Trophoblast cell (in vitro differentiated cells and primary cell): ENCODE measurements around the gene RAB14.

Source experiments
- DNase-seq, 2 donors: peaks; one replicate each; pipeline ENCODE4 v3.0.0-alpha.2; 2016
- H2AFZ ChIP-seq: 2 replicates; pipeline ENCODE4 v1.6.1; 2013; ENCODE audit warnings: low read length, moderate library complexity, mild to moderate bottlenecking; ENCODE audit not compliant: insufficient read depth, poor library complexity
- H2AK5ac ChIP-seq: 2 replicates; pipeline ENCODE4 v1.6.1; 2013; ENCODE audit warnings: mild to moderate bottlenecking, low read length
- H2BK120ac ChIP-seq: 2 replicates; pipeline ENCODE4 v1.6.1; 2013; ENCODE audit warnings: low read length, mild to moderate bottlenecking, moderate library complexity; ENCODE audit not compliant: insufficient read depth, poor library complexity
- H2BK12ac ChIP-seq: 2 replicates; pipeline ENCODE4 v1.6.1; 2013; ENCODE audit warnings: mild to moderate bottlenecking, low read length, moderate library complexity
- H2BK5ac ChIP-seq: 2 replicates; pipeline ENCODE4 v1.6.1; 2013; ENCODE audit warnings: low read length, low read depth, moderate library complexity, mild to moderate bottlenecking; ENCODE audit not compliant: poor library complexity
- H3K14ac ChIP-seq: 2 replicates; pipeline ENCODE4 v1.6.1; 2013; ENCODE audit warnings: mild to moderate bottlenecking, low read length
- H3K18ac ChIP-seq: 2 replicates; pipeline ENCODE4 v1.6.1; 2013; ENCODE audit warnings: mild to moderate bottlenecking, low read length
- H3K23ac ChIP-seq: 2 replicates; pipeline ENCODE4 v1.6.1; 2013; ENCODE audit warnings: low read length
- H3K27ac ChIP-seq: 2 replicates; pipeline ENCODE4 v1.5.1; 2013; ENCODE audit warnings: low read depth, mild to moderate bottlenecking, inconsistent platforms, low read length, moderate library complexity
- H3K27me3 ChIP-seq: 2 replicates; pipeline ENCODE4 v1.6.1; 2013; ENCODE audit warnings: inconsistent platforms, mild to moderate bottlenecking, low read length, moderate library complexity; ENCODE audit not compliant: insufficient read depth
- H3K36me3 ChIP-seq, 2 experiments: 1 replicate in 1 of 2; 2 replicates in 1 of 2; pipeline ENCODE4 v1.6.1; 2013; ENCODE audit warnings: low read length in 2 of 2, mild to moderate bottlenecking in 2 of 2, moderate library complexity in 1 of 2; ENCODE audit not compliant: insufficient read depth in 2 of 2, control insufficient read depth in 1 of 2
- H3K4ac ChIP-seq: 2 replicates; pipeline ENCODE4 v1.6.1; 2013; ENCODE audit warnings: low read depth, mild to moderate bottlenecking, low read length, moderate library complexity
- H3K4me1 ChIP-seq, 2 experiments: 1 replicate in 1 of 2; 2 replicates in 1 of 2; pipeline ENCODE4 v1.6.1; 2013; ENCODE audit warnings: low read length in 2 of 2, mild to moderate bottlenecking in 2 of 2, moderate library complexity in 1 of 2; ENCODE audit not compliant: insufficient read depth in 2 of 2, control insufficient read depth in 1 of 2
- H3K4me2 ChIP-seq: 2 replicates; pipeline ENCODE4 v1.6.1; 2013; ENCODE audit warnings: inconsistent platforms, mild to moderate bottlenecking, low read length, moderate library complexity
- H3K4me3 ChIP-seq: 2 replicates; pipeline ENCODE4 v1.5.1; 2013; ENCODE audit warnings: mild to moderate bottlenecking, low read depth, low read length, inconsistent platforms
- H3K79me1 ChIP-seq: one replicate; pipeline ENCODE4 v1.6.1; 2013; ENCODE audit warnings: low read length
- H3K79me2 ChIP-seq: 2 replicates; pipeline ENCODE4 v1.6.1; 2013; ENCODE audit warnings: low read length, mild to moderate bottlenecking; ENCODE audit not compliant: control insufficient read depth, insufficient read depth, poor library complexity
- H3K9ac ChIP-seq: 2 replicates; pipeline ENCODE4 v1.6.1; 2013; ENCODE audit warnings: mild to moderate bottlenecking, low read length
- H3K9me3 ChIP-seq: 2 replicates; pipeline ENCODE4 v1.6.1; 2013; ENCODE audit warnings: low read depth, mild to moderate bottlenecking, control low read depth, inconsistent platforms, low read length; ENCODE audit not compliant: insufficient read depth
- H4K12ac ChIP-seq: 2 replicates; pipeline ENCODE4 v1.6.1; 2013; ENCODE audit warnings: low read depth, mild to moderate bottlenecking, low read length, moderate library complexity
- H4K8ac ChIP-seq: 2 replicates; pipeline ENCODE4 v1.6.1; 2013; ENCODE audit warnings: low read depth, mild to moderate bottlenecking, low read length, moderate library complexity
- H4K91ac ChIP-seq: one replicate; pipeline ENCODE4 v1.6.1; 2013; ENCODE audit warnings: low read depth, mild to moderate bottlenecking, low read length, moderate library complexity
- WGBS: extraction: QIAGEN DNeasy Blood & Tissue Kit; methylation state at CpG from one replicate; pipeline ENCODE4 v1.1.7; 2013; ENCODE audit warnings: missing lambda C conversion rate; ENCODE audit not compliant: insufficient read length, insufficient coverage; ENCODE audit errors: extremely low coverage; 5-methylcytosine and 5-hydroxymethylcytosine counted together

The RAB14 gene

GRCh38 chr9:121232251-121232650 is 30.6 kb upstream of the RAB14 start:
- Histone ChIP-seq H2AFZ (no peak overlapping the region), H3K4me1 (no peaks in the 10 kb centered on the region), H3K79me2 (no peaks in the 10 kb centered on the region), H2BK5ac (no peak overlapping the region), H2AK5ac (no peak overlapping the region), H3K4me2 (no peak overlapping the region), H3K27ac (no peak overlapping the region), H4K12ac (no peak overlapping the region), H4K8ac (no peak overlapping the region), H3K14ac (no peak overlapping the region), H3K9ac (no peak overlapping the region), H3K4me3 (no peak overlapping the region), H3K36me3 (no peaks in the 10 kb centered on the region), H3K18ac (no peak overlapping the region), H3K79me1 (no peaks in the 10 kb centered on the region), H4K91ac (no peak overlapping the region), H3K4ac (no peak overlapping the region), H2BK120ac (no peak overlapping the region), H2BK12ac (no peak overlapping the region), H3K9me3 (no peaks in the 10 kb centered on the region), H3K27me3 (no peaks in the 10 kb centered on the region), H3K23ac (no peak overlapping the region)
- DNase-seq = no peak
- WGBS = no CpG with 5 or more reads among the region's 4 CpGs

- no peak overlapping the region for H3K23ac ChIP-seq
- no peak for DNase-seq
- no peak overlapping the region for H2AFZ ChIP-seq
- no peak overlapping the region for H3K27ac ChIP-seq
- H2BK5ac ChIP-seq = no peak overlapping the region
- no peak overlapping the region for H4K91ac ChIP-seq
- no peak overlapping the region for H3K14ac ChIP-seq
- no peaks in the 10 kb centered on the region for H3K79me1 ChIP-seq
- H3K79me2 ChIP-seq = no peaks in the 10 kb centered on the region
- no peak overlapping the region for H4K8ac ChIP-seq
- no peaks in the 10 kb centered on the region for H3K9me3 ChIP-seq
- H3K4ac ChIP-seq = no peak overlapping the region
- H2BK120ac ChIP-seq = no peak overlapping the region
- H3K9ac ChIP-seq = no peak overlapping the region
- H3K18ac ChIP-seq = no peak overlapping the region
- no peak overlapping the region for H4K12ac ChIP-seq
- no peaks in the 10 kb centered on the region for H3K4me1 ChIP-seq
- no CpG with 5 or more reads among the region's 5 CpGs for WGBS
- no peak overlapping the region for H3K4me3 ChIP-seq
- H3K4me2 ChIP-seq = no peak overlapping the region
- no peaks in the 10 kb centered on the region for H3K27me3 ChIP-seq
- no peak overlapping the region for H2AK5ac ChIP-seq
- no peak overlapping the region for H2BK12ac ChIP-seq
- no peaks in the 10 kb centered on the region for H3K36me3 ChIP-seq
These were observed 28.6 kb upstream of the RAB14 start for GRCh38 chr9:121230256-121230655.

GRCh38 chr9:121227862-121228261 is 26.2 kb upstream of the RAB14 start:
- Histone ChIP-seq H2AK5ac (no peak overlapping the region), H2BK120ac (no peak overlapping the region), H3K27me3 (no peaks in the 10 kb centered on the region), H3K9ac (no peak overlapping the region), H3K14ac (no peak overlapping the region), H3K79me1 (no peaks in the 10 kb centered on the region), H3K9me3 (no peaks in the 10 kb centered on the region), H3K4me3 (no peak overlapping the region), H3K4me2 (no peak overlapping the region), H2AFZ (no peak overlapping the region), H4K12ac (no peak overlapping the region), H4K91ac (no peak overlapping the region), H2BK5ac (no peak overlapping the region), H4K8ac (no peak overlapping the region), H3K23ac (no peak overlapping the region), H3K79me2 (no peaks in the 10 kb centered on the region), H3K18ac (no peak overlapping the region), H3K4ac (no peak overlapping the region), H3K27ac (no peak overlapping the region), H3K4me1 (peaks cover 0 to under 1% of the 10 kb centered on the region in 2 experiments), H2BK12ac (no peak overlapping the region), H3K36me3 (no peaks in the 10 kb centered on the region)
- DNase-seq = no peak
- no CpG with 5 or more reads among the region's 4 CpGs for WGBS

- no peak overlapping the region for H3K4me2 ChIP-seq
- no peak overlapping the region for H3K27ac ChIP-seq
- H3K9ac ChIP-seq = no peak overlapping the region
- H2BK120ac ChIP-seq = no peak overlapping the region
- no peaks in the 10 kb centered on the region for H3K36me3 ChIP-seq
- H2BK5ac ChIP-seq = no peak overlapping the region
- no peaks in the 10 kb centered on the region for H3K27me3 ChIP-seq
- no peak overlapping the region for H3K18ac ChIP-seq
- H4K8ac ChIP-seq = no peak overlapping the region
- no peak overlapping the region for H4K12ac ChIP-seq
- no peaks in the 10 kb centered on the region for H3K79me1 ChIP-seq
- no peak overlapping the region for H2AFZ ChIP-seq
- no CpG with 5 or more reads among the region's 2 CpGs for whole genome bisulfite sequencing
- H3K4me1 ChIP-seq = peaks cover 0 to 3% of the 10 kb centered on the region in 2 experiments
- no peak overlapping the region for H4K91ac ChIP-seq
- H2BK12ac ChIP-seq = no peak overlapping the region
- no peaks in the 10 kb centered on the region for H3K79me2 ChIP-seq
- H2AK5ac ChIP-seq = no peak overlapping the region
- peak in 1 of 2 donors; percentile 56 for DNase-seq
- no peak overlapping the region for H3K23ac ChIP-seq
- no peak overlapping the region for H3K4ac ChIP-seq
- H3K4me3 ChIP-seq = no peak overlapping the region
- no peaks in the 10 kb centered on the region for H3K9me3 ChIP-seq
- H3K14ac ChIP-seq = no peak overlapping the region
These were observed 24.5 kb upstream of the RAB14 start for GRCh38 chr9:121226175-121226574.
